OCI-LY1 (cell line): ENCODE data around the gene C12orf56.
A peak's percentile ranks its signal among the peaks of the same experiment; 100 is the strongest.
"Not testable (repeated sequence)": the region's sequence is repeated elsewhere in the genome, so short reads cannot be mapped to it uniquely, and the experiment has no call there.

ENCODE experiments used
- H2AFZ ChIP-seq: fragments of 200-600 bp; sonication (generic), shearing (Covaris generic); 2 replicates; pipeline ENCODE4 v1.6.0; 2014; ENCODE audit warnings: antibody characterized with exemption, mild to moderate bottlenecking, low read length
- H3F3A ChIP-seq: fragments of 200-600 bp; sonication (generic), shearing (Covaris generic); 2 replicates; pipeline ENCODE4 v1.6.0; 2014; ENCODE audit warnings: mild to moderate bottlenecking, antibody characterized with exemption, low read length, moderate library complexity; ENCODE audit not compliant: insufficient read depth
- H3K27ac ChIP-seq: fragments of 200-600 bp; sonication (generic); 2 replicates; pipeline ENCODE4 v1.5.1; 2014; ENCODE audit warnings: low read length, mixed run types, mild to moderate bottlenecking, low read depth; ENCODE audit not compliant: poor library complexity, severe bottlenecking
- H3K27me3 ChIP-seq: fragments of 200-600 bp; sonication (generic); 2 replicates; pipeline ENCODE4 v1.6.0; 2014; ENCODE audit warnings: antibody characterized with exemption, mild to moderate bottlenecking, low read length, moderate library complexity; ENCODE audit not compliant: insufficient read depth
- H3K36me3 ChIP-seq: fragments of 200-600 bp; sonication (generic); 2 replicates; pipeline ENCODE4 v1.6.1; 2014; ENCODE audit warnings: mild to moderate bottlenecking, antibody characterized with exemption, low read length, moderate library complexity, mixed read lengths; ENCODE audit not compliant: insufficient read depth
- H3K4me1 ChIP-seq: fragments of 200-600 bp; sonication (generic); 2 replicates; pipeline ENCODE4 v1.5.1; 2014; ENCODE audit warnings: mild to moderate bottlenecking, low read length, moderate library complexity; ENCODE audit not compliant: insufficient read depth, severe bottlenecking
- H3K4me2 ChIP-seq: fragments of 200-600 bp; sonication (generic), shearing (Covaris generic); 2 replicates; pipeline ENCODE4 v1.6.1; 2014; ENCODE audit warnings: low read length
- H3K4me3 ChIP-seq: fragments of 200-600 bp; sonication (generic); 2 replicates; pipeline ENCODE4 v1.5.1; 2014; ENCODE audit warnings: low read length, low read depth, mild to moderate bottlenecking, mixed read lengths; ENCODE audit not compliant: poor library complexity, severe bottlenecking
- H3K79me2 ChIP-seq: fragments of 200-600 bp; shearing (Covaris generic); 2 replicates; pipeline ENCODE4 v1.6.1; 2016; ENCODE audit warnings: mixed run types, low read length, mixed read lengths; ENCODE audit not compliant: insufficient read depth
- H3K9ac ChIP-seq: fragments of 200-600 bp; sonication (generic), shearing (Covaris generic); 2 replicates; pipeline ENCODE4 v1.6.1; 2014; ENCODE audit warnings: mild to moderate bottlenecking, low read length, mixed read lengths
- H3K9me2 ChIP-seq: fragments of 200-600 bp; sonication (generic), shearing (Covaris generic); 2 replicates; pipeline ENCODE4 v1.6.1; 2014; ENCODE audit warnings: low read depth, mild to moderate bottlenecking, low read length, mixed read lengths
- H3K9me3 ChIP-seq: fragments of 200-600 bp; shearing (Covaris generic); 2 replicates; pipeline ENCODE4 v1.6.1; 2014; ENCODE audit warnings: low read length, mixed read lengths
- H4K20me1 ChIP-seq: fragments of 200-600 bp; sonication (generic), shearing (Covaris generic); 2 replicates; pipeline ENCODE4 v1.6.0; 2016; ENCODE audit warnings: mild to moderate bottlenecking, low read length; ENCODE audit not compliant: insufficient read depth
- CTCF ChIP-seq: fragments of 200-600 bp; sonication (generic), shearing (Covaris generic); IDR thresholded peaks from 2 replicates; pipeline ENCODE4 v1.5.1; 2017; ENCODE audit warnings: mild to moderate bottlenecking, antibody characterized with exemption, low read length, moderate library complexity, mixed read lengths
- EZH2 ChIP-seq: fragments of 200-600 bp; sonication (generic), shearing (Covaris generic); IDR thresholded peaks from 2 replicates; pipeline ENCODE4 v1.8.0; 2017; ENCODE audit warnings: borderline replicate concordance, mixed run types, mild to moderate bottlenecking, antibody characterized with exemption, low read length, moderate library complexity, mixed read lengths

C12orf56 gene

DNA sequence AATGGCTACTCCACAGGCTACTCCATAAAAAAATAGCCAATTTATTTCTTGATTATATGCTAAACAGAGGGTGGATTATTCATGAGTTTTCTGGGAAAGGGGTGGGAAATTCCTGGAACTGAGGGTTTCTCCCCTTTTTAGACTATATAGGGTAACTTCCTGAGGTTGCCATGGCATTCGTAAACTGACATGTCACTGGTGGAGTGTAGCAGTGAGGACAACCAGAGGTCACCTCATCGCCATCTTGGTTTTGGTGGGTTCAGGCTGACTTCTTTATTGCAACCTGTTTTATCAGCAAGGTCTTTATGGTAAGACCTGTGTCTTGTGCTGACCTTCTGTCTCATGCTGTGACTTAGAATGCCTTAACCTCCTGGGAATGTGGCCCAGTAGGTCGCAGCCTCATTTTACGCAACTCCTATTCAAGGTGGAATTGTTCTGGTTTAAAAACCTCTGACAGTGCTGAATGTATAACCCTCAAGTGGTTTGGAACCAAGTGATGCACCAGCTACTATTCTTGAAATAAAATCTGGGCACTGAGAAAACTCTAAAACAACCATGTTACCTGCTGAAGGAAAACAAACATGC is 27.7 kb downstream of the C12orf56 start:
- Histone ChIP-seq H3K4me3 (no peak overlapping the region), H3K9ac (no peak overlapping the region), H3K4me1 (no peaks in the 10 kb centered on the region), H3K9me3 (no peaks in the 10 kb centered on the region), H3K4me2 (no peak overlapping the region), H3K79me2 (no peaks in the 10 kb centered on the region), H3K9me2 (no peaks in the 10 kb centered on the region), H3K27me3 (no peaks in the 10 kb centered on the region), H4K20me1 (no peaks in the 10 kb centered on the region), H3K27ac (no peak overlapping the region), H2AFZ (no peak overlapping the region), H3K36me3 (no peaks in the 10 kb centered on the region), H3F3A (no peaks in the 10 kb centered on the region)
- TF ChIP-seq EZH2 (no peak), CTCF (no peak)

DNA sequence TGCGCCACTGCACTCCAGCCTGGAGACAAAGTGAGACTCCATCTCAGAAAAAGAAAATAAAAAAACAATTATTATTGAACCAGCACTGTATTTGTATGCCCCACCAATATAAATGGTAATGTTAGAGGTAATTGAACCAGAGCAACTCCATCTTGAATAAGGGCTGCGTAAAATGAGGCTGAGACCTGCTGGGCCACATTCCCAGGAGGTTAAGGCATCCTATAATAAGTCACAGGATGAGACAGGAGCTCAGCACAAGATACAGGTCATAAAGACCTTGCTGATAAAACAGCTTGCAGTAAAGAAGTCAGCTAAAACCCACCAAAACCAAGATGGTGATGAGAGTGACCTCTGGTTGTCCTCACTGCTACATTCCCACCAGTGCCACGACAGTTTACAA is 29.4 kb downstream of the C12orf56 start:
- not testable (repeated sequence) for H4K20me1 ChIP-seq, H3K9me3 ChIP-seq, H2AFZ ChIP-seq, H3K4me1 ChIP-seq, H3K9me2 ChIP-seq, H3K9ac ChIP-seq, H3K4me2 ChIP-seq, H3F3A ChIP-seq, H3K79me2 ChIP-seq, H3K4me3 ChIP-seq, H3K27me3 ChIP-seq, H3K27ac ChIP-seq, H3K36me3 ChIP-seq

- not testable (repeated sequence) for H3K4me3 ChIP-seq, H3K4me2 ChIP-seq, H3K79me2 ChIP-seq, H3K9me2 ChIP-seq, H3K9me3 ChIP-seq, H3K9ac ChIP-seq, H3K27ac ChIP-seq, H4K20me1 ChIP-seq, H3F3A ChIP-seq, H3K27me3 ChIP-seq, H2AFZ ChIP-seq, H3K36me3 ChIP-seq, H3K4me1 ChIP-seq
Measured at GRCh38 chr12:64356209-64356608, 34.3 kb downstream of the C12orf56 start.

DNA sequence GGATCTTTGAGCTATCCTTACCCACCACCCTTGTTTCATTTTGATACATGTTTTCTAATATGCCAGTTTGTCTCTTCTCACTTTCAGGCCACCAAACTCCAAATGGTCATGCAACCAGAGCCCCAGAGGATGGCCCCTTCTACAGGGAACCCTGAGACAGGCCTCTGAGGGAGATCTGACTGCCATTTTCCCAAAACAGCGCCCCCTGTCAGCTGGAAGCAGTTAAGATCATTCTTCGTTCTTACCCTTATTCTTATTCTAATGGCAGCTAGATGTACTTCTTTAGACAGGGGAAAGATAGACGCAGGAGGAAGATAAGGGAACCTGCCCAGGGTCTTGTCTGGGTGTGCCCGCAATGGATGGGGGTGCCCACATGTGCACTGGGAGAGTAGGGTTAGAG is 38.4 kb downstream of the C12orf56 start:
- no peak overlapping the region for H3K4me2 ChIP-seq
- no peaks in the 10 kb centered on the region for H3K36me3 ChIP-seq
- no peaks in the 10 kb centered on the region for H3K27me3 ChIP-seq
- H3K9ac ChIP-seq = no peak overlapping the region
- no peaks in the 10 kb centered on the region for H3K79me2 ChIP-seq
- H3K9me3 ChIP-seq = no peaks in the 10 kb centered on the region
- TF ChIP-seq CTCF = peak; percentile 16; the same call in 1 of the 2 replicates
- TF ChIP-seq EZH2 = no peak
- H2AFZ ChIP-seq = no peak overlapping the region
- H3K4me1 ChIP-seq = no peaks in the 10 kb centered on the region
- H3K9me2 ChIP-seq = no peaks in the 10 kb centered on the region
- no peak overlapping the region for H3K27ac ChIP-seq
- H4K20me1 ChIP-seq = no peaks in the 10 kb centered on the region
- H3K4me3 ChIP-seq = no peak overlapping the region
- H3F3A ChIP-seq = no peaks in the 10 kb centered on the region
